Fibroblast of lung (primary cell): ENCODE measurements around the gene DLG2. TPM values are rescaled to one million over a fixed set of nuclear protein-coding genes. Genes with fewer than 3 reads are reported as not detected.

ENCODE experiments used
- DNase-seq, 2 donors: peaks; one replicate each; pipeline versions ENCODE4 v3.0.0 to v3.0.0-alpha.2; 2010; ENCODE audit warnings: low read depth in 2 of 2
- H2AFZ ChIP-seq: 2 replicates; pipeline ENCODE4 v1.5.1; 2012; ENCODE audit warnings: low read length, control low read depth, inconsistent platforms
- H3K27ac ChIP-seq: 2 replicates; pipeline ENCODE4 v1.5.1; 2011; ENCODE audit warnings: low read length, control low read depth; ENCODE audit not compliant: insufficient read depth
- H3K27me3 ChIP-seq: 2 replicates; pipeline ENCODE4 v1.5.1; 2011; ENCODE audit warnings: mild to moderate bottlenecking, low read length; ENCODE audit not compliant: control insufficient read depth, insufficient read depth
- H3K36me3 ChIP-seq: 2 replicates; pipeline ENCODE4 v1.5.1; 2011; ENCODE audit warnings: low read length; ENCODE audit not compliant: control insufficient read depth, insufficient read depth
- H3K4me1 ChIP-seq: 2 replicates; pipeline ENCODE4 v1.5.1; 2011; ENCODE audit warnings: low read length; ENCODE audit not compliant: control insufficient read depth, insufficient read depth; ENCODE audit errors: extremely low read depth
- H3K4me2 ChIP-seq: 2 replicates; pipeline ENCODE4 v1.5.1; 2011; ENCODE audit warnings: low read length, control low read depth; ENCODE audit not compliant: insufficient read depth; ENCODE audit errors: extremely low read depth
- H3K4me3 ChIP-seq, 4 experiments: fragments of 200-600 bp in 1 of 4; sonication (generic) in 1 of 4; replicated peaks in 1 of 4; 2 replicates each; pipeline ENCODE4 v1.5.1; 2011 to 2016; ENCODE audit warnings: low read length in 4 of 4, low read depth in 3 of 4, mild to moderate bottlenecking in 3 of 4, control low read depth in 2 of 4, inconsistent platforms in 1 of 4, mixed read lengths in 1 of 4; ENCODE audit not compliant: insufficient read depth in 1 of 4; ENCODE audit errors: control extremely low read depth in 1 of 4
- H3K79me2 ChIP-seq: 2 replicates; pipeline ENCODE4 v1.5.1; 2012; ENCODE audit warnings: mild to moderate bottlenecking, low read length, inconsistent platforms; ENCODE audit not compliant: control insufficient read depth, insufficient read depth
- H3K9ac ChIP-seq: 2 replicates; pipeline ENCODE4 v1.5.1; 2011; ENCODE audit warnings: mild to moderate bottlenecking, low read length, control low read depth; ENCODE audit not compliant: insufficient read depth
- H3K9me3 ChIP-seq: 2 replicates; pipeline ENCODE4 v1.5.1; 2012; ENCODE audit warnings: low read depth, low read length; ENCODE audit not compliant: control insufficient read depth, insufficient read depth
- H4K20me1 ChIP-seq: 2 replicates; pipeline ENCODE4 v1.5.1; 2011; ENCODE audit warnings: low read length; ENCODE audit not compliant: control insufficient read depth, insufficient read depth; ENCODE audit errors: extremely low read depth
- EZH2 ChIP-seq: IDR thresholded peaks from 2 replicates; pipeline ENCODE4 v1.5.1; 2012; ENCODE audit warnings: low read length, control low read depth, mild to moderate bottlenecking; ENCODE audit errors: missing control alignments
- polyA plus RNA-seq, 2 donors: library from polyadenylated mRNA; depleted of rRNA in 1 of 2; stranded (reverse) in 1 of 2; unstranded in 1 of 2; fragments of >200 nt; gene quantifications; 2 replicates each; pipeline ENCODE4 v1.2.1, GENCODE V29; 2011 to 2012; ENCODE audit warnings: missing spikeins in 1 of 2
- total RNA-seq: library from RNA; depleted of rRNA; stranded (reverse); fragments of >200 nt; gene quantifications from 2 replicates; pipeline ENCODE4 v1.2.1, GENCODE V29; 2014
- TF ChIP-seq, protein P1 (sequence below), 2 donors: IDR thresholded peaks in 1 of 2; conservative IDR thresholded peaks in 1 of 2; 1 replicate in 1 of 2; 2 replicates in 1 of 2; pipeline ENCODE4 v1.5.1; 2011 to 2012; ENCODE audit warnings: low read length in 2 of 2, control low read depth in 1 of 2, inconsistent platforms in 1 of 2, low read depth in 1 of 2, mild to moderate bottlenecking in 1 of 2

Gene DLG2
- total and polyA plus RNA-seq, 2 donors (not counting 1 experiment from before 2014, with no cell fraction given) = 0.77 to 2.3 TPM

- no peaks in the 10 kb centered on the region for H3K27me3 ChIP-seq
- H2AFZ ChIP-seq = no peak overlapping the region
- DNase-seq = no peak
- H3K79me2 ChIP-seq = no peaks in the 10 kb centered on the region
- H4K20me1 ChIP-seq = no peaks in the 10 kb centered on the region
- no peaks in the 10 kb centered on the region for H3K36me3 ChIP-seq
- H3K4me1 ChIP-seq = no peaks in the 10 kb centered on the region
- no peak overlapping the region for H3K9ac ChIP-seq
- no peak overlapping the region for H3K4me3 ChIP-seq
- TF ChIP-seq, protein P1, sequence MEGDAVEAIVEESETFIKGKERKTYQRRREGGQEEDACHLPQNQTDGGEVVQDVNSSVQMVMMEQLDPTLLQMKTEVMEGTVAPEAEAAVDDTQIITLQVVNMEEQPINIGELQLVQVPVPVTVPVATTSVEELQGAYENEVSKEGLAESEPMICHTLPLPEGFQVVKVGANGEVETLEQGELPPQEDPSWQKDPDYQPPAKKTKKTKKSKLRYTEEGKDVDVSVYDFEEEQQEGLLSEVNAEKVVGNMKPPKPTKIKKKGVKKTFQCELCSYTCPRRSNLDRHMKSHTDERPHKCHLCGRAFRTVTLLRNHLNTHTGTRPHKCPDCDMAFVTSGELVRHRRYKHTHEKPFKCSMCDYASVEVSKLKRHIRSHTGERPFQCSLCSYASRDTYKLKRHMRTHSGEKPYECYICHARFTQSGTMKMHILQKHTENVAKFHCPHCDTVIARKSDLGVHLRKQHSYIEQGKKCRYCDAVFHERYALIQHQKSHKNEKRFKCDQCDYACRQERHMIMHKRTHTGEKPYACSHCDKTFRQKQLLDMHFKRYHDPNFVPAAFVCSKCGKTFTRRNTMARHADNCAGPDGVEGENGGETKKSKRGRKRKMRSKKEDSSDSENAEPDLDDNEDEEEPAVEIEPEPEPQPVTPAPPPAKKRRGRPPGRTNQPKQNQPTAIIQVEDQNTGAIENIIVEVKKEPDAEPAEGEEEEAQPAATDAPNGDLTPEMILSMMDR (conservative IDR thresholded peaks at IDR 0.05 in 1 of 2, IDR thresholded peaks at IDR 0.05 in 1 of 2; ENCODE audit: low read depth in 1 of 2, low read length in 2 of 2) = no peak
- TF ChIP-seq EZH2 = no peak
- no peak overlapping the region for H3K4me2 ChIP-seq
- no peaks in the 10 kb centered on the region for H3K9me3 ChIP-seq
- H3K27ac ChIP-seq = no peak overlapping the region
Measured at GRCh38 chr11:84588131-84588829, 1038.9 kb downstream of the DLG2 start.

- H3K27me3 ChIP-seq = no peaks in the 10 kb centered on the region
- no peak overlapping the region for H3K9ac ChIP-seq
- H3K27ac ChIP-seq = no peak overlapping the region
- no peaks in the 10 kb centered on the region for H3K36me3 ChIP-seq
- H3K79me2 ChIP-seq = no peaks in the 10 kb centered on the region
- DNase-seq = no peak
- H3K9me3 ChIP-seq = no peaks in the 10 kb centered on the region
- no peak overlapping the region for H3K4me3 ChIP-seq
- H3K4me2 ChIP-seq = no peak overlapping the region
- TF ChIP-seq EZH2 = no peak
- TF ChIP-seq, protein P1 (conservative IDR thresholded peaks at IDR 0.05 in 1 of 2, IDR thresholded peaks at IDR 0.05 in 1 of 2; ENCODE audit: low read depth in 1 of 2, low read length in 2 of 2) = no peak
- H4K20me1 ChIP-seq = no peaks in the 10 kb centered on the region
- H2AFZ ChIP-seq = no peak overlapping the region
- no peaks in the 10 kb centered on the region for H3K4me1 ChIP-seq
Measured at GRCh38 chr11:84583106-84583505, 1044.0 kb downstream of the DLG2 start.

GRCh38 chr11:84581083-84581482 lies 1046.1 kb downstream of the DLG2 start:
- H3K36me3 ChIP-seq = no peaks in the 10 kb centered on the region
- no peaks in the 10 kb centered on the region for H3K79me2 ChIP-seq
- H2AFZ ChIP-seq = no peak overlapping the region
- TF ChIP-seq, protein P1 (conservative IDR thresholded peaks at IDR 0.05 in 1 of 2, IDR thresholded peaks at IDR 0.05 in 1 of 2; ENCODE audit: low read depth in 1 of 2, low read length in 2 of 2) = no peak
- TF ChIP-seq EZH2 = no peak
- H3K4me2 ChIP-seq = no peak overlapping the region
- no peaks in the 10 kb centered on the region for H4K20me1 ChIP-seq
- H3K27ac ChIP-seq = no peak overlapping the region
- H3K9me3 ChIP-seq = no peaks in the 10 kb centered on the region
- H3K27me3 ChIP-seq = no peaks in the 10 kb centered on the region
- no peak for DNase-seq
- no peaks in the 10 kb centered on the region for H3K4me1 ChIP-seq
- no peak overlapping the region for H3K4me3 ChIP-seq
- H3K9ac ChIP-seq = no peak overlapping the region
